K562 (cell line): ENCODE results near the gene KRT14.

Experiments
- CEBPZ ChIP-seq: fragments of 150-350 bp; IDR thresholded peaks from 2 replicates; pipeline ENCODE4 v1.6.1; 2014; ENCODE audit warnings: low read depth, mild to moderate bottlenecking, low read length, borderline replicate concordance
- CTCF ChIP-seq, 3 experiments: IDR thresholded peaks in 2 of 3; conservative IDR thresholded peaks in 1 of 3; 2 replicates each; pipeline ENCODE4 v1.5.1; 2011 to 2012; ENCODE audit warnings: low read length in 3 of 3, mild to moderate bottlenecking in 3 of 3, control low read depth in 2 of 3, improper control_type of control experiment in 1 of 3, inconsistent platforms in 1 of 3, low read depth in 1 of 3, mixed read lengths in 1 of 3, moderate library complexity in 1 of 3; ENCODE audit not compliant: insufficient read depth in 2 of 3
- ELF2 ChIP-seq: fragments of 250-450 bp; sonication (Bioruptor Pico); IDR thresholded peaks from 2 replicates; pipeline ENCODE4 v1.5.0; 2021; ENCODE audit warnings: mild to moderate bottlenecking
- KAT8 ChIP-seq: fragments of 450-650 bp; IDR thresholded peaks from 2 replicates; pipeline ENCODE4 v1.6.1; 2016; ENCODE audit warnings: low read depth, mild to moderate bottlenecking
- KDM4B ChIP-seq, 2 experiments: fragments of 450-650 bp in 1 of 2; sonication (generic) in 1 of 2; IDR thresholded peaks; 2 replicates each; pipeline ENCODE4 v1.6.1; 2016 to 2017; ENCODE audit warnings: borderline replicate concordance in 2 of 2, antibody characterized with exemption in 1 of 2, low read depth in 1 of 2, mild to moderate bottlenecking in 1 of 2
- LEF1 ChIP-seq: fragments of 450-650 bp; IDR thresholded peaks from 2 replicates; pipeline ENCODE4 v1.6.1; 2016; ENCODE audit warnings: mild to moderate bottlenecking
- RAD21 ChIP-seq, 2 experiments: fragments of 250-450 bp in 1 of 2; fragments of 450-650 bp in 1 of 2; sonication (Bioruptor Pico) in 1 of 2; formaldehyde crosslinking in 1 of 2; IDR thresholded peaks in 1 of 2; conservative IDR thresholded peaks in 1 of 2; 2 replicates each; pipeline versions ENCODE4 v1.4.0 to v1.8.0; 2020 to 2022; ENCODE audit warnings: mild to moderate bottlenecking in 2 of 2, moderate library complexity in 1 of 2
- SAFB2 ChIP-seq: fragments of 200-400 bp; formaldehyde crosslinking; IDR thresholded peaks from 2 replicates; pipeline ENCODE4 v1.6.1; 2018; ENCODE audit warnings: borderline replicate concordance, low read length, low read depth, moderate library complexity; ENCODE audit not compliant: severe bottlenecking
- SMAD2 ChIP-seq: fragments of 150-350 bp; IDR thresholded peaks from 2 replicates; pipeline ENCODE4 v1.6.1; 2014; ENCODE audit warnings: low read depth, mild to moderate bottlenecking, low read length
- SP1 ChIP-seq: sonication (generic); formaldehyde crosslinking; IDR thresholded peaks from 2 replicates; pipeline ENCODE4 v1.8.1; 2022; ENCODE audit warnings: mild to moderate bottlenecking, missing genetic modification reagents
- SP2 ChIP-seq: IDR thresholded peaks from 2 replicates; pipeline ENCODE4 v1.6.1; 2011; ENCODE audit warnings: mild to moderate bottlenecking, low read depth, low read length, moderate library complexity; ENCODE audit not compliant: poor library complexity, severe bottlenecking; ENCODE audit errors: extremely low read depth
- ZFP30 ChIP-seq: fragments of 250-450 bp; sonication (Bioruptor Pico); IDR thresholded peaks from 2 replicates; pipeline ENCODE4 v1.8.0; 2022; ENCODE audit warnings: moderate library complexity, mild to moderate bottlenecking, inconsistent platforms, borderline replicate concordance
- ZNF444 ChIP-seq: fragments of 250-450 bp; sonication (Bioruptor Pico); IDR thresholded peaks from 2 replicates; pipeline ENCODE4 v1.4.0; 2020; ENCODE audit warnings: mild to moderate bottlenecking, moderate library complexity

GRCh38 chr17:41610965-41611640, 24.4 kb upstream of the KRT14 start:
- TF ChIP-seq KAT8 (no peak), SMAD2 (no peak), SAFB2 (no peak), SP2 (no peak), KDM4B (IDR thresholded peaks at IDR 0.05; ENCODE audit: borderline replicate concordance in 2 of 2, low read depth in 1 of 2) (no peak), LEF1 (no peak), SP1 (no peak), ELF2 (CRISPR knock-in tag) (no peak), CTCF (IDR thresholded peaks at IDR 0.05 in 2 of 3, conservative IDR thresholded peaks at IDR 0.05 in 1 of 3; ENCODE audit: insufficient read depth in 2 of 3, low read depth in 1 of 3, low read length in 3 of 3) (no peak), ZFP30 (CRISPR knock-in tag) (no peak), RAD21 (CRISPR knock-in tag; conservative IDR thresholded peaks at IDR 0.05 in 1 of 2, IDR thresholded peaks at IDR 0.05 in 1 of 2) (no peak), ZNF444 (CRISPR knock-in tag) (no peak), CEBPZ (no peak)
